Glutamatergic neuron (in vitro differentiated cells): ENCODE measurements around the gene FARS2. TPM values are rescaled to one million over a fixed set of nuclear protein-coding genes. Genes with fewer than 3 reads are reported as not detected.

Source experiments
- DNase-seq: peaks from one replicate; pipeline ENCODE4 v3.0.0; 2022
- H3K27ac Mint-ChIP-seq: one replicate; pipeline ENCODE4 v1.8.0; 2020; ENCODE audit warnings: mild to moderate bottlenecking, mixed read lengths, inconsistent platforms; ENCODE audit not compliant: unreplicated experiment
- H3K27me3 Mint-ChIP-seq: one replicate; pipeline ENCODE4 v1.8.0; 2020; ENCODE audit warnings: mild to moderate bottlenecking, moderate library complexity, mixed read lengths, inconsistent platforms; ENCODE audit not compliant: unreplicated experiment
- H3K36me3 Mint-ChIP-seq: one replicate; pipeline ENCODE4 v1.8.0; 2020; ENCODE audit warnings: mild to moderate bottlenecking, mixed read lengths, inconsistent platforms; ENCODE audit not compliant: unreplicated experiment
- H3K4me1 Mint-ChIP-seq: one replicate; pipeline ENCODE4 v1.8.0; 2020; ENCODE audit warnings: mild to moderate bottlenecking, low read depth, mixed read lengths, inconsistent platforms; ENCODE audit not compliant: unreplicated experiment
- H3K4me3 Mint-ChIP-seq: one replicate; pipeline ENCODE4 v1.8.0; 2020; ENCODE audit warnings: mild to moderate bottlenecking, mixed read lengths, inconsistent platforms; ENCODE audit not compliant: unreplicated experiment
- H3K9me3 Mint-ChIP-seq: one replicate; pipeline ENCODE4 v1.8.0; 2020; ENCODE audit warnings: mild to moderate bottlenecking, moderate library complexity, mixed read lengths, inconsistent platforms; ENCODE audit not compliant: unreplicated experiment
- CTCF ChIP-seq: fragments of 200-600 bp; sonication (generic); IDR thresholded peaks from one replicate; pipeline ENCODE4 v1.5.0; 2021; ENCODE audit not compliant: partially characterized antibody, unreplicated experiment
- total RNA-seq: library from RNA; stranded (reverse); fragmentation: NEBNext Ultra II Directional; extraction: Animal tissue kit (Norgen Biotek cat#: 25700); gene quantifications from one replicate; pipeline ENCODE4 v1.2.1, GENCODE V29; 2021; ENCODE audit not compliant: unreplicated experiment

The FARS2 gene
- total RNA-seq, 1 donor from 2014 or later = 14.2 TPM

- Mint-ChIP-seq H3K4me1 (no peaks in the 10 kb centered on the region), H3K27me3 (peaks cover 7% of the 10 kb centered on the region), H3K9me3 (peaks cover 5% of the 10 kb centered on the region), H3K36me3 (peaks cover 23% of the 10 kb centered on the region), H3K4me3 (no peak overlapping the region), H3K27ac (no peak overlapping the region)
- TF ChIP-seq CTCF = no peak
- no peak for DNase-seq
Measured at GRCh38 chr6:5817869-5818268, 556.6 kb downstream of the FARS2 start.

- H3K27me3 Mint-ChIP-seq = peaks cover 7% of the 10 kb centered on the region
Measured at GRCh38 chr6:5818959-5819358, 557.6 kb downstream of the FARS2 start.

More at GRCh38 chr6:5818959-5819358, 557.6 kb downstream of the FARS2 start:
- Mint-ChIP-seq H3K36me3 (peaks cover 20% of the 10 kb centered on the region), H3K4me1 (no peaks in the 10 kb centered on the region), H3K9me3 (peaks cover 7% of the 10 kb centered on the region), H3K27ac (no peak overlapping the region), H3K4me3 (no peak overlapping the region)
- TF ChIP-seq CTCF = no peak
- DNase-seq = no peak

Other genes starting within 250 kb of the FARS2 start
- not detected for gene PPP1R3G, start 176.2 kb upstream of the FARS2 start, total RNA-seq
- gene LYRM4, start 563 bp upstream of the FARS2 start, total RNA-seq = 29.5 TPM